ENCODE data around the gene WWC1. TPM values are rescaled to one million over a fixed set of nuclear protein-coding genes. Genes with fewer than 3 reads are reported as not detected.

WWC1 gene
- total RNA-seq, 1 donor from 2014 or later = 32.8 TPM

DNA sequence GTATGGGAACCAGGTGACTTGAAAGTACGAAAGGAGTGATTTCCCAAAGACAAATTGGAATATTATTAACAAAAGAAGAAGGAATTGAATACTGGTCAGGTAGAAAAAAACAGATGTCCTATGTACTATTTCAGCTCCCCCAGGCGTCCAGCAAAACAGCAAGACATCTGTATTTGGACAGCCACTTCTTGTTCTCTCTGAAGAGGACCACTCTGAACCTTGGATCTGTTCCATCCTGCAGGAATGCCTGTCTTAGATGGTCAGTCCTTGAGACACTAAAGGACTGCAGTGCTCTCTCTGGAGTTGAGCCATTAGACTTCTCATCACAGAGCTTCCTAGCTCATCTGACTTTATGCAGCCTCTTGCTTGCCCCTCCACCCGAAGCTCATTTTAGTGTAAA, 120.4 kb downstream of the WWC1 start:
- Mint-ChIP-seq H3K27ac (no peak overlapping the region), H3K4me3 (no peak overlapping the region), H3K9me3 (no peaks in the 10 kb centered on the region), H3K27me3 (ENCODE audit: low read depth) (no peaks in the 10 kb centered on the region), H3K4me1 (peaks cover 10% of the 10 kb centered on the region), H3K36me3 (peaks cover 22% of the 10 kb centered on the region)
- DNase-seq (ENCODE audit: low spot score in 2 of 2, unreplicated experiment in 2 of 2) = no peak
- TF ChIP-seq, protein P1, sequence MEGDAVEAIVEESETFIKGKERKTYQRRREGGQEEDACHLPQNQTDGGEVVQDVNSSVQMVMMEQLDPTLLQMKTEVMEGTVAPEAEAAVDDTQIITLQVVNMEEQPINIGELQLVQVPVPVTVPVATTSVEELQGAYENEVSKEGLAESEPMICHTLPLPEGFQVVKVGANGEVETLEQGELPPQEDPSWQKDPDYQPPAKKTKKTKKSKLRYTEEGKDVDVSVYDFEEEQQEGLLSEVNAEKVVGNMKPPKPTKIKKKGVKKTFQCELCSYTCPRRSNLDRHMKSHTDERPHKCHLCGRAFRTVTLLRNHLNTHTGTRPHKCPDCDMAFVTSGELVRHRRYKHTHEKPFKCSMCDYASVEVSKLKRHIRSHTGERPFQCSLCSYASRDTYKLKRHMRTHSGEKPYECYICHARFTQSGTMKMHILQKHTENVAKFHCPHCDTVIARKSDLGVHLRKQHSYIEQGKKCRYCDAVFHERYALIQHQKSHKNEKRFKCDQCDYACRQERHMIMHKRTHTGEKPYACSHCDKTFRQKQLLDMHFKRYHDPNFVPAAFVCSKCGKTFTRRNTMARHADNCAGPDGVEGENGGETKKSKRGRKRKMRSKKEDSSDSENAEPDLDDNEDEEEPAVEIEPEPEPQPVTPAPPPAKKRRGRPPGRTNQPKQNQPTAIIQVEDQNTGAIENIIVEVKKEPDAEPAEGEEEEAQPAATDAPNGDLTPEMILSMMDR (IDR thresholded peaks at IDR 0.05; ENCODE audit: unreplicated experiment) = no peak

DNA sequence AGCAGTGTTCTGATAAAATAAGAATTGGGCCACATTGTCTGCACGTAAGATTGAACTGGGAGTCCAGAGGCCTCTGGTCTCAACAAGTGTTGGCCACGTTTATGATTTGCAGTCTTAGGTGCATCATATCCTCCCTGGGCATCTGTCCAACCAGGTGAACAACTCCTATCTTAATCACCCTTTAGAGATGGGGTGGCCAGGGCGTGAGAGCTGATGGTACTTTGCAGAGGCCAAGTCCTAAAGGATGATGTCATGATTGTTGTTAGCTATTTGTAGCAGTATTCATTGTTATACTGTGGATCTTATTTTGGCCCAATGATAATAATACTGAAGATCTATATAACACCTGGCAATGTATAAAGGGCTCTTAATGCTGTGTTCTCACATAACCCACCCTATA, 121.6 kb downstream of the WWC1 start:
- H3K9me3 Mint-ChIP-seq = no peaks in the 10 kb centered on the region
- DNase-seq (ENCODE audit: low spot score in 2 of 2, unreplicated experiment in 2 of 2) = no peak
- H3K27me3 Mint-ChIP-seq (ENCODE audit: low read depth) = no peaks in the 10 kb centered on the region
- H3K27ac Mint-ChIP-seq = no peak overlapping the region
- TF ChIP-seq, protein P1 (IDR thresholded peaks at IDR 0.05; ENCODE audit: unreplicated experiment) = no peak
- H3K36me3 Mint-ChIP-seq = peaks cover 25% of the 10 kb centered on the region
- H3K4me1 Mint-ChIP-seq = peaks cover 10% of the 10 kb centered on the region
- no peak overlapping the region for H3K4me3 Mint-ChIP-seq

DNA sequence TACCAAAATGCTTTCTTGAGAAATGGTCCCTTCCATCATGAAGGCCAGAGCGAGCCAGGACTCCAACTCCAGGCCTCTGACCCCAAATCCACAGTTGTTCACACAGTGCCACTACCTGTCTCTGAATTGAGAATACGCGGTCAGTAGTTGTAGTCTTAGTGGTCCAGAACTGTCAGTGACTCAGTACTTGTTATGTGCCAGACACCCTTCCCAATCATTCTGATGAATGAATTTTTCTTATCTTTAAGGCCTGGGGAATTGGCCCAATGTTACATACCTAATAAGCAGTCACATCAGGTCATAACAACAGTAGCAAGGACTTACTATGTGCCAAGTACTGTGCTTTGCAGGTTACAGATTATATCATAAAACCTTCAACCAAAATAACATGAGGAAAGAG, 122.2 kb downstream of the WWC1 start:
- TF ChIP-seq, protein P1 (IDR thresholded peaks at IDR 0.05; ENCODE audit: unreplicated experiment) = no peak
- H3K9me3 Mint-ChIP-seq = no peaks in the 10 kb centered on the region
- peaks cover 10% of the 10 kb centered on the region for H3K4me1 Mint-ChIP-seq
- no peaks in the 10 kb centered on the region for H3K27me3 Mint-ChIP-seq (ENCODE audit: low read depth)
- no peak overlapping the region for H3K27ac Mint-ChIP-seq
- H3K4me3 Mint-ChIP-seq = no peak overlapping the region
- no peak for DNase-seq (ENCODE audit: low spot score in 2 of 2, unreplicated experiment in 2 of 2)
- peaks cover 26% of the 10 kb centered on the region for H3K36me3 Mint-ChIP-seq

DNA sequence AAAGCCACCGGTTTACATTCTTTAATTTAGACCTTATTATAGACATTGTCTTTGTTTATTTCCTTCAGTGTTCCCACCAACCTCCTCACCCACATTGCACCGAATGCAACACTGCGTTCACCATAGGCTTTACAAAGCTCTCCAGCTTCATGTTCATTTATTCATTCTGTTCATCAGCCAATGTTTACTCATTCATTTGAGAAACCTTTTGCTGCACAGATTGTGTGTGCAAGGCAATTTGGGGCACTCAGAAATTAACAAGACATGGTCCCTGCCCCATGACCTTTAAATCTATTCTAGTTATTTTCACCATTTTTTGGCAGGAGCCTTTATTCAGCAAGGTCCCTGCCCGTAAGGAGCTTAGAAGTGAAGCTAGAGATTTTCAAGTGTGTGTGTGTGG, 124.0 kb downstream of the WWC1 start:
- no peaks in the 10 kb centered on the region for H3K27me3 Mint-ChIP-seq (ENCODE audit: low read depth)
- H3K4me1 Mint-ChIP-seq = no peaks in the 10 kb centered on the region
- no peak for DNase-seq (ENCODE audit: low spot score in 2 of 2, unreplicated experiment in 2 of 2)
- H3K36me3 Mint-ChIP-seq = peaks cover 26% of the 10 kb centered on the region
- no peak overlapping the region for H3K27ac Mint-ChIP-seq
- no peak overlapping the region for H3K4me3 Mint-ChIP-seq
- H3K9me3 Mint-ChIP-seq = no peaks in the 10 kb centered on the region
- TF ChIP-seq, protein P1 (IDR thresholded peaks at IDR 0.05; ENCODE audit: unreplicated experiment) = no peak

DNA sequence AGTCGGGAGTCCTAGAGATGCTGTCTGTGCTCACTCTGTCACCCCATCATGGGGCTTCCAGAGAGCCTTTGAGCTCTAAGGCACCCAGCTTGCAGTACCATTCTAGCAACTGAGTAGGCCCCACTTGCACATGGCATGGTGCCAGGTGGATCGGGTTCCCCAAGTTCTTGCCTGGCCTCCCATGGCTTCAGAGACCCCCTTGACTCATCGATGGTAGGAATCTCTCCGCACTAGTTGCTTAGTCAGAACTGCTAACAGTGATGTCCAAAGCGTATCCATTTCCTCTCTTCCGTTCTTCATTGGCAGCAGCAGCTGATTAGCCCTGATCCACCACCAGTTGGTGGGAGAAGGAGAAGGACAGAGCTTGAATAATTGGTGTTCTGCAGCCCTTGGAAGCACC, 124.5 kb downstream of the WWC1 start:
- TF ChIP-seq, protein P1 (IDR thresholded peaks at IDR 0.05; ENCODE audit: unreplicated experiment) = no peak

More for the DNA sequence above, 124.5 kb downstream of the WWC1 start:
- peaks cover 26% of the 10 kb centered on the region for H3K36me3 Mint-ChIP-seq
- no peak for DNase-seq (ENCODE audit: low spot score in 2 of 2, unreplicated experiment in 2 of 2)
- no peak overlapping the region for H3K4me3 Mint-ChIP-seq
- H3K27ac Mint-ChIP-seq = no peak overlapping the region
- no peaks in the 10 kb centered on the region for H3K27me3 Mint-ChIP-seq (ENCODE audit: low read depth)
- no peaks in the 10 kb centered on the region for H3K9me3 Mint-ChIP-seq
- no peaks in the 10 kb centered on the region for H3K4me1 Mint-ChIP-seq

Data from mesothelial cell of epicardium (in vitro differentiated cells).